HCT116 (cell line): ENCODE results near the gene GPR155. TPM values are rescaled to one million over a fixed set of nuclear protein-coding genes. Genes with fewer than 3 reads are reported as not detected.

Experiments used
- ATAC-seq: fragments of 200-7000 bp; cut with Tn5 transposase; 2 replicates; pipeline ENCODE4 v1.9.1; 2020; ENCODE audit warnings: mild to moderate bottlenecking, moderate library complexity
- BruUV-seq: library from RNA; stranded (reverse); fragments of 400-500 nt; replicated peaks from 2 replicates; lab custom pipeline; 2021; lab: Mats Ljungman, UMichigan
- CTCF ChIA-PET: fragments of 300-600 bp; sonication (Branson Sonifier 250); formaldehyde crosslinking; loops from one replicate; lab custom pipeline; 2021; ENCODE audit warnings: antibody characterized with exemption; lab: Charles Lee
- POLR2A ChIA-PET: fragments of 300-600, 350-600 bp; sonication (Branson Sonifier 250); formaldehyde crosslinking; loops from one replicate; lab custom pipeline; 2021; ENCODE audit warnings: antibody characterized with exemption; lab: Charles Lee
- RAD21 ChIA-PET, 2 experiments: fragments of 300-600 bp; sonication (Branson Sonifier 250); formaldehyde crosslinking; loops; one replicate each; lab custom pipeline; 2023; ENCODE audit warnings: low total read pairs in 2 of 2; ENCODE audit not compliant: uncharacterized antibody in 2 of 2, unreplicated experiment in 2 of 2, low non-redundant PET in 1 of 2; lab: Charles Lee
- DNase-seq: peaks from one replicate; pipeline ENCODE4 v3.0.0-alpha.2; 2010; ENCODE audit warnings: low read depth, low spot score
- H2AFZ ChIP-seq: fragments of 200-600 bp; shearing (Covaris generic), sonication (generic); 2 replicates; pipeline ENCODE4 v1.6.1; 2017; ENCODE audit warnings: low read depth, mixed run types, mixed read lengths, antibody characterized with exemption, low read length; ENCODE audit not compliant: poor library complexity, severe bottlenecking
- H3K27ac ChIP-seq: 2 replicates; pipeline ENCODE4 v1.5.1; 2012; ENCODE audit warnings: low read depth, low read length
- H3K27me3 ChIP-seq: fragments of 200-600 bp; sonication (generic); 2 replicates; pipeline ENCODE4 v1.6.1; 2016; ENCODE audit warnings: mixed run types, low read length, mixed read lengths; ENCODE audit not compliant: insufficient read depth
- H3K36me3 ChIP-seq, 2 experiments: fragments of 200-500 bp in 1 of 2; fragments of 200-600 bp in 1 of 2; sonication (Bioruptor generic) in 1 of 2; sonication (generic) in 1 of 2; 2 replicates each; pipeline versions ENCODE4 v1.5.1 to v1.6.1; 2014 to 2016; ENCODE audit warnings: low read length in 2 of 2, inconsistent platforms in 1 of 2, mixed read lengths in 1 of 2, mixed run types in 1 of 2; ENCODE audit not compliant: insufficient read depth in 2 of 2, control insufficient read depth in 1 of 2
- H3K4me1 ChIP-seq, 2 experiments: fragments of 200-600 bp in 1 of 2; sonication (generic) in 1 of 2; 2 replicates each; pipeline versions ENCODE4 v1.5.1 to v1.6.1; 2012 to 2017; ENCODE audit warnings: low read length in 2 of 2, inconsistent platforms in 1 of 2, mild to moderate bottlenecking in 1 of 2, mixed read lengths in 1 of 2, mixed run types in 1 of 2, moderate library complexity in 1 of 2; ENCODE audit not compliant: insufficient read depth in 2 of 2, control insufficient read depth in 1 of 2
- H3K4me2 ChIP-seq: fragments of 200-600 bp; sonication (generic); 2 replicates; pipeline ENCODE4 v1.6.1; 2017; ENCODE audit warnings: mixed run types, low read length, mixed read lengths
- H3K4me3 ChIP-seq, 2 experiments: fragments of 200-600 bp in 1 of 2; sonication (generic) in 1 of 2; replicated peaks in 1 of 2; 2 replicates each; pipeline ENCODE4 v1.5.1; 2011 to 2016; ENCODE audit warnings: low read length in 2 of 2, control low read depth in 1 of 2, low read depth in 1 of 2, mild to moderate bottlenecking in 1 of 2, mixed read lengths in 1 of 2, mixed run types in 1 of 2
- H3K79me2 ChIP-seq: fragments of 200-600 bp; sonication (generic); 2 replicates; pipeline ENCODE4 v1.6.1; 2017; ENCODE audit warnings: mild to moderate bottlenecking, mixed run types, low read length, moderate library complexity, mixed read lengths; ENCODE audit not compliant: insufficient read depth
- H3K9ac ChIP-seq: fragments of 200-600 bp; sonication (generic); 2 replicates; pipeline ENCODE4 v1.6.1; 2016; ENCODE audit warnings: low read length, mixed read lengths
- H3K9me2 ChIP-seq: fragments of 200-600 bp; sonication (generic), shearing (Covaris generic); 2 replicates; pipeline ENCODE4 v1.6.1; 2017; ENCODE audit warnings: mixed run types, mild to moderate bottlenecking, moderate library complexity; ENCODE audit not compliant: insufficient read depth
- H3K9me3 ChIP-seq, 2 experiments: fragments of 200-500 bp in 1 of 2; fragments of 200-600 bp in 1 of 2; sonication (Bioruptor generic) in 1 of 2; sonication (generic) in 1 of 2; 2 replicates each; pipeline ENCODE4 v1.6.1; 2014 to 2017; ENCODE audit warnings: low read length in 2 of 2, mixed read lengths in 2 of 2, inconsistent platforms in 1 of 2, low read depth in 1 of 2, mild to moderate bottlenecking in 1 of 2, mixed run types in 1 of 2, moderate library complexity in 1 of 2; ENCODE audit not compliant: control insufficient read depth in 1 of 2, insufficient read depth in 1 of 2
- H4K20me1 ChIP-seq: fragments of 200-600 bp; sonication (generic), shearing (Covaris generic); 2 replicates; pipeline ENCODE4 v1.6.1; 2017; ENCODE audit warnings: mixed run types, mild to moderate bottlenecking, moderate library complexity; ENCODE audit not compliant: insufficient read depth
- CBX3 ChIP-seq: IDR thresholded peaks from 2 replicates; pipeline ENCODE4 v1.6.1; 2012; ENCODE audit warnings: low read depth
- CEBPB ChIP-seq: IDR thresholded peaks from 2 replicates; pipeline ENCODE4 v1.6.1; 2012; ENCODE audit warnings: low read depth
- FOSL1 ChIP-seq: IDR thresholded peaks from 2 replicates; pipeline ENCODE4 v1.6.1; 2012; ENCODE audit warnings: low read depth
- JUND ChIP-seq: IDR thresholded peaks from 2 replicates; pipeline ENCODE4 v1.6.1; 2012
- POLR2A ChIP-seq: IDR thresholded peaks from 2 replicates; pipeline ENCODE4 v1.7.0; 2011; ENCODE audit warnings: borderline replicate concordance; ENCODE audit not compliant: insufficient read depth, insufficient read length; ENCODE audit errors: extremely low read depth
- POLR2AphosphoS5 ChIP-seq: IDR thresholded peaks from 2 replicates; pipeline ENCODE4 v1.6.1; 2011; ENCODE audit warnings: mild to moderate bottlenecking, low read depth, low read length, moderate library complexity
- RAD21 ChIP-seq: IDR thresholded peaks from 2 replicates; pipeline ENCODE4 v1.6.1; 2012; ENCODE audit warnings: low read depth, mild to moderate bottlenecking
- SRF ChIP-seq: IDR thresholded peaks from 2 replicates; pipeline ENCODE4 v1.6.1; 2012; ENCODE audit warnings: low read depth
- TCF7L2 ChIP-seq: IDR thresholded peaks from 2 replicates; pipeline ENCODE4 v1.7.0; 2011; ENCODE audit warnings: borderline replicate concordance, inconsistent platforms; ENCODE audit not compliant: insufficient read depth, insufficient read length; ENCODE audit errors: extremely low read depth
- YY1 ChIP-seq: IDR thresholded peaks from 2 replicates; pipeline ENCODE4 v1.6.1; 2011; ENCODE audit warnings: low read length, low read depth, moderate library complexity, mild to moderate bottlenecking; ENCODE audit not compliant: insufficient replicate concordance; ENCODE audit errors: extremely low read depth
- ZFX ChIP-seq: fragments of 450-650 bp; IDR thresholded peaks from 2 replicates; pipeline ENCODE4 v1.6.1; 2017
- ZNF274 ChIP-seq: fragments of 200-500 bp; sonication (Bioruptor generic); IDR thresholded peaks from 2 replicates; pipeline ENCODE4 v1.6.1; 2014; ENCODE audit warnings: mild to moderate bottlenecking, low read depth, low read length, inconsistent platforms
- intact Hi-C: fragments of 100-400 bp; cut with micrococcal nuclease; formaldehyde crosslinking; loops from 2 replicates; pipeline ENCODE4 v1.10.0; 2022
- total RNA-seq: library from RNA; stranded (reverse); gene quantifications from one replicate; pipeline ENCODE4 v1.2.1, GENCODE V29; 2021; ENCODE audit not compliant: unreplicated experiment
- TF ChIP-seq, protein P1 (sequence below): IDR thresholded peaks from 2 replicates; pipeline ENCODE4 v1.6.1; 2012; ENCODE audit warnings: low read depth
- TF ChIP-seq, protein P2 (sequence below): IDR thresholded peaks from 2 replicates; pipeline ENCODE4 v1.6.1; 2012
- TF ChIP-seq, protein P3 (sequence below), 3 experiments: fragments of 200-600 bp in 1 of 3; sonication (generic) in 1 of 3; IDR thresholded peaks in 2 of 3; conservative IDR thresholded peaks in 1 of 3; 2 replicates each; pipeline ENCODE4 v1.5.1; 2012 to 2017; ENCODE audit warnings: low read depth in 2 of 3, low read length in 2 of 3, antibody characterized with exemption in 1 of 3, borderline replicate concordance in 1 of 3, control low read depth in 1 of 3, mild to moderate bottlenecking in 1 of 3, mixed read lengths in 1 of 3, mixed run types in 1 of 3, moderate library complexity in 1 of 3; ENCODE audit not compliant: insufficient read depth in 1 of 3
- TF ChIP-seq, protein P4 (sequence below): IDR thresholded peaks from 2 replicates; pipeline ENCODE4 v1.6.1; 2012

GPR155 gene
- total RNA-seq, 1 experiment from 2014 or later, result 3.8 TPM

DNA sequence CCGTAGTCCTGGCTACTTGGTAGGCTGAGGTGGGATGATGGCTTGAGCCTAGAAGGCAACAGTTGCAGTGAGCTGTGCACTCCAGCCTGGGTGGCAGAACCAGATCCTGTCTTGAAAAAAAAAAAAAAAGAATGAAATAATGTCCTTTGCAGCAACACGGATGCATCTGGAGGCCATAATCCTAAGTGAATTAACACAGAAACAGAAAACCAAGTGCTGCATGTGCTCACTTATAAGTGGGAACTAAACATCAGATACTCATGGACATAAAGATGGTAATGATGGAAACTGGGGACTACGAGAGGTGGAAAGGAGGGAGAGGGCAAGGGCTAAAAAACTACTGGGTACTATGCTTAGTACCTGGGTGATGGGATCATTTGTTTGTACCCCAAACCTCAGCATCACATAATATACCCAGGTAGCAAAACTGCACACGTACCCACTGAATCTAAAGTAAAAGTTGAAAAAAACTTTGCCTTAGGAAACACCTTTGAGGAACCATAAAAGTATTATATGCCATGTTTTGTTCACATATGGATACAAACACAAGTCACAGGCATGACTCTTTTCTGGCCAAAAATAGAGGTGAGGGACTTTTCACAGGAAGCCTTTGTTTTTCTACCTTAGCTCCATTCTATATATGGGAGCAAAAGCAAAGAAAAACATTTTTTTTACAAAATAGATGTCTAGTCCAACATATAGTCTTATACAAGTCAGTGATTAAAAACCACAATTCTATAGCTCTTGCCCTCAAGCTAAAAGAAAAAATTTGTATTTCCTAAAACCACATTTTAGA, 36.6 kb downstream of the GPR155 start:
- DNase-seq, result no peak
- no peak overlapping the region for H3K27ac ChIP-seq
- H3K27me3 ChIP-seq, result no peaks in the 10 kb centered on the region
- H3K4me3 ChIP-seq, result no peak overlapping the region
- TF ChIP-seq, protein P1, sequence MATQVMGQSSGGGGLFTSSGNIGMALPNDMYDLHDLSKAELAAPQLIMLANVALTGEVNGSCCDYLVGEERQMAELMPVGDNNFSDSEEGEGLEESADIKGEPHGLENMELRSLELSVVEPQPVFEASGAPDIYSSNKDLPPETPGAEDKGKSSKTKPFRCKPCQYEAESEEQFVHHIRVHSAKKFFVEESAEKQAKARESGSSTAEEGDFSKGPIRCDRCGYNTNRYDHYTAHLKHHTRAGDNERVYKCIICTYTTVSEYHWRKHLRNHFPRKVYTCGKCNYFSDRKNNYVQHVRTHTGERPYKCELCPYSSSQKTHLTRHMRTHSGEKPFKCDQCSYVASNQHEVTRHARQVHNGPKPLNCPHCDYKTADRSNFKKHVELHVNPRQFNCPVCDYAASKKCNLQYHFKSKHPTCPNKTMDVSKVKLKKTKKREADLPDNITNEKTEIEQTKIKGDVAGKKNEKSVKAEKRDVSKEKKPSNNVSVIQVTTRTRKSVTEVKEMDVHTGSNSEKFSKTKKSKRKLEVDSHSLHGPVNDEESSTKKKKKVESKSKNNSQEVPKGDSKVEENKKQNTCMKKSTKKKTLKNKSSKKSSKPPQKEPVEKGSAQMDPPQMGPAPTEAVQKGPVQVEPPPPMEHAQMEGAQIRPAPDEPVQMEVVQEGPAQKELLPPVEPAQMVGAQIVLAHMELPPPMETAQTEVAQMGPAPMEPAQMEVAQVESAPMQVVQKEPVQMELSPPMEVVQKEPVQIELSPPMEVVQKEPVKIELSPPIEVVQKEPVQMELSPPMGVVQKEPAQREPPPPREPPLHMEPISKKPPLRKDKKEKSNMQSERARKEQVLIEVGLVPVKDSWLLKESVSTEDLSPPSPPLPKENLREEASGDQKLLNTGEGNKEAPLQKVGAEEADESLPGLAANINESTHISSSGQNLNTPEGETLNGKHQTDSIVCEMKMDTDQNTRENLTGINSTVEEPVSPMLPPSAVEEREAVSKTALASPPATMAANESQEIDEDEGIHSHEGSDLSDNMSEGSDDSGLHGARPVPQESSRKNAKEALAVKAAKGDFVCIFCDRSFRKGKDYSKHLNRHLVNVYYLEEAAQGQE, result no peak
- TF ChIP-seq, protein P2, sequence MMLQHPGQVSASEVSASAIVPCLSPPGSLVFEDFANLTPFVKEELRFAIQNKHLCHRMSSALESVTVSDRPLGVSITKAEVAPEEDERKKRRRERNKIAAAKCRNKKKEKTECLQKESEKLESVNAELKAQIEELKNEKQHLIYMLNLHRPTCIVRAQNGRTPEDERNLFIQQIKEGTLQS, result no peak
- TF ChIP-seq FOSL1, result no peak
- no peak for TF ChIP-seq JUND
- no peak for TF ChIP-seq SRF
- TF ChIP-seq ZNF274, result no peak
- TF ChIP-seq CBX3, result no peak
- no peak for TF ChIP-seq ZFX
- TF ChIP-seq, protein P3, sequence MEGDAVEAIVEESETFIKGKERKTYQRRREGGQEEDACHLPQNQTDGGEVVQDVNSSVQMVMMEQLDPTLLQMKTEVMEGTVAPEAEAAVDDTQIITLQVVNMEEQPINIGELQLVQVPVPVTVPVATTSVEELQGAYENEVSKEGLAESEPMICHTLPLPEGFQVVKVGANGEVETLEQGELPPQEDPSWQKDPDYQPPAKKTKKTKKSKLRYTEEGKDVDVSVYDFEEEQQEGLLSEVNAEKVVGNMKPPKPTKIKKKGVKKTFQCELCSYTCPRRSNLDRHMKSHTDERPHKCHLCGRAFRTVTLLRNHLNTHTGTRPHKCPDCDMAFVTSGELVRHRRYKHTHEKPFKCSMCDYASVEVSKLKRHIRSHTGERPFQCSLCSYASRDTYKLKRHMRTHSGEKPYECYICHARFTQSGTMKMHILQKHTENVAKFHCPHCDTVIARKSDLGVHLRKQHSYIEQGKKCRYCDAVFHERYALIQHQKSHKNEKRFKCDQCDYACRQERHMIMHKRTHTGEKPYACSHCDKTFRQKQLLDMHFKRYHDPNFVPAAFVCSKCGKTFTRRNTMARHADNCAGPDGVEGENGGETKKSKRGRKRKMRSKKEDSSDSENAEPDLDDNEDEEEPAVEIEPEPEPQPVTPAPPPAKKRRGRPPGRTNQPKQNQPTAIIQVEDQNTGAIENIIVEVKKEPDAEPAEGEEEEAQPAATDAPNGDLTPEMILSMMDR (IDR thresholded peaks at IDR 0.05 in 2 of 3, conservative IDR thresholded peaks at IDR 0.05 in 1 of 3; ENCODE audit: borderline replicate concordance in 1 of 3, insufficient read depth in 1 of 3, low read depth in 2 of 3, low read length in 2 of 3), result no peak
- no peak for TF ChIP-seq RAD21
- TF ChIP-seq, protein P4, sequence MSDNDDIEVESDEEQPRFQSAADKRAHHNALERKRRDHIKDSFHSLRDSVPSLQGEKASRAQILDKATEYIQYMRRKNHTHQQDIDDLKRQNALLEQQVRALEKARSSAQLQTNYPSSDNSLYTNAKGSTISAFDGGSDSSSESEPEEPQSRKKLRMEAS, result no peak
- TF ChIP-seq YY1, result no peak
- TF ChIP-seq POLR2A, result no peak
- no peak for TF ChIP-seq TCF7L2
- TF ChIP-seq POLR2AphosphoS5, result no peak
- no peak for TF ChIP-seq CEBPB
- TF ChIP-seq, all 23 proteins: peak for 0
- H3K79me2 ChIP-seq, result no peaks in the 10 kb centered on the region
- CTCF ChIA-PET, result interaction anchor here (0.7 kb wide), 1 partner anchor 13 kb away, joined by 3 read pairs; no protein-coding TSS in a partner anchor
- no peak overlapping the region for H2AFZ ChIP-seq
- no peaks in the 10 kb centered on the region for H4K20me1 ChIP-seq
- no peaks in the 10 kb centered on the region for H3K9me3 ChIP-seq
- RAD21 ChIA-PET, result no interaction called here
- ATAC-seq, result no peak
- POLR2A ChIA-PET, result interaction anchor here (0.7 kb wide), 1 partner anchor 88 kb away, joined by 3 read pairs; no protein-coding TSS in a partner anchor
- H3K36me3 ChIP-seq, result no peaks in the 10 kb centered on the region; a peak in 1 of 4 replicates
- no TSS peak for BruUV-seq
- intact Hi-C loops, result no loop called here
- H3K9ac ChIP-seq, result no peak overlapping the region
- H3K4me2 ChIP-seq, result no peak overlapping the region
- H3K4me1 ChIP-seq, result no peaks in the 10 kb centered on the region
- no peaks in the 10 kb centered on the region for H3K9me2 ChIP-seq
